Left renal pelvis (tissue), 4 donors: ENCODE results near the gene KCNIP4. TPM values are rescaled to one million over a fixed set of nuclear protein-coding genes. Genes with fewer than 3 reads are reported as not detected.

ENCODE experiments used
- DNase-seq, 4 donors: peaks; one replicate each; pipeline ENCODE4 v3.0.0-alpha.2; 2013; ENCODE audit warnings: low read depth in 4 of 4, low spot score in 3 of 4
- polyA plus RNA-seq, 4 donors: library from polyadenylated mRNA; unstranded; fragments of 120-200 nt; gene quantifications; one replicate each; pipeline ENCODE4 v1.2.1, GENCODE V29; 2013; ENCODE audit not compliant: insufficient read length in 4 of 4

Gene KCNIP4
- polyA plus RNA-seq, 4 donors, result 12.1 to 21.9 (median 16.0) TPM

DNA sequence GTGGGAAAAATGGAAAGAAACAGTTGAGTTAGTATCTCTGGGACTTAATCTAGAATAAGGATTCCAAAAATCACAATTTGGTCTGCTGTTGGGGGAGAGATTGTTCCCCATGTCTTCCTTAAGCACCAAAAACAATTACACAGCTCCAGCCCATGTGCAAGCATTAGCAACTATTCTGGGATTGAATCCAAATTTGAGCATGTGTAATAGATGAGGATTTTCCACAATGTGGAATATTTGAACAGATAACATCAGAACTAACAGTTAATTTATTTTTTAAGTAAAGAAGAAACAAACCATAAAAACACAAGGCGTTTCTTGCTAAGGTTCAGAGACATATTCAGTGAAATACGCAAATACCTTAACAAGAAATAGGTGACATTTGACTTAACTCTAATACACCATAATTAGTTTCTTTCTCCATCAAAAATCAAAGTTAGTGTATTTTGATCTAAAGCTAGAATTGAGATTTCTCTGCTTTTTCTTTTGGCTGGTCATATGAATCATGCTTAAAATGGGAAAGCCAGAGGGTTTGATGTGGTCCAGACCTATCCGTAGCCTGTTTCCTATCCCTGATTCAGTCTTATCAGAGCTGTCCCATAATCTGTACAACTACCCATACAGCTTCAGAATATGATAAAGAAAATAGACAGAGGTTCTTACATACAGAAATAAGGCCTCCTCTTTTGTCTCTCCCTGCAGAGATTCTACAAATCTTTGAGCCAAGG lies 834.9 kb downstream of the KCNIP4 start:
- DNase-seq, result no peak

DNA sequence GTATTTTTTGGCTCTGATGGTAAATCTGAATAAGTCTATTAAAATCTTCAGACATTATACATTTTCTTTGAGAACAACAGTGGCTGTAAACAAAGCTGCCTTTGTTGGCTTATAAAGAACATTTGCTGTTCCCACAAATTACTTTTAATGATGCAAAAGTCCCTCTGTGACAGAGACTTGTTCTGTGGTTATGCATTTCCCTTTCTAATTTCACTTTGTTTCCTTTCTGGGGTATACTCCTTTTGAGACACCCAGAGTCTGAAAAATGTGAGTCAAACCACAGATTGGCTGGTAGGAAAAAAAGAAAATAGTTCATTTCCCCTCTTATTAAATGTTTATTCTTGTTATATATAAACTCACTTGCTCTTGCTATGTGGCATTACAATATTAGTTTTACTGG lies 845.9 kb downstream of the KCNIP4 start:
- no peak for DNase-seq

DNA sequence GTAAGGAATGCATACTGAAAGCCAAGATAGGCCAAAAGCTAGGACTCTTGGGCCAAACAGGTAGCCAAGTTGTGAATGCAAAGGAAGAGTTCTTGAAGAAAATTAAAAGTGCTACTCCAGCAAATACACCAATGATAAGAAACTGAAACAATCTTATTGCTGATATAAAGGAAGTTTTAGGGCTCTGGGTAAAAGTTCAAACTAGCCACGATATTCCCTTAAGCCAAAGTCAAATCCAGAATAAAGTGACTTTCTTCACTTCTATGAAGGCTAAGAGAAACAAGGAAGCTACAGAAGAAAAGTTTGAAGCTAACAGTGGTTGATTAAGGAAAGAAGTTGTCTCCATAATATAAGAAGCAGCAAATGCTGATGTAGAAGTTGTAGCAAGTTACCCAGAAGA lies 850.7 kb downstream of the KCNIP4 start:
- DNase-seq, result no peak

DNA sequence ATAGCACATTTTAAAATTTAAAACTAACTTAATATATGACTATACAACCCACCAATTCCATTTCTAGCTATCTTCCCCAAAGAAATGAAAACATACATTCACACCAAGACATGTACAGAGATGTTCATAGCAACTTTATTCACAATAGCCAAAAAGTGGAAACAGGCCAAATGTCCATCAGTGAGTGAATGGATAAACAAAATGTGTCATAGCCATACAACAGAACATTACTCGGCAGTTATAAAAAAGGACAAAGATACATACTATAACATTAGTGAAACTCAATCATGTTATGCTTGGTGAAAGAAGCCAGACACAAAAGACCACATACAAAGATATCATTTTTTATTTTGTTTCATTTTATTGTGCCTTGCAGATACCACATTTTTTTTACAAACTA lies 851.5 kb downstream of the KCNIP4 start:
- DNase-seq, result no peak

DNA sequence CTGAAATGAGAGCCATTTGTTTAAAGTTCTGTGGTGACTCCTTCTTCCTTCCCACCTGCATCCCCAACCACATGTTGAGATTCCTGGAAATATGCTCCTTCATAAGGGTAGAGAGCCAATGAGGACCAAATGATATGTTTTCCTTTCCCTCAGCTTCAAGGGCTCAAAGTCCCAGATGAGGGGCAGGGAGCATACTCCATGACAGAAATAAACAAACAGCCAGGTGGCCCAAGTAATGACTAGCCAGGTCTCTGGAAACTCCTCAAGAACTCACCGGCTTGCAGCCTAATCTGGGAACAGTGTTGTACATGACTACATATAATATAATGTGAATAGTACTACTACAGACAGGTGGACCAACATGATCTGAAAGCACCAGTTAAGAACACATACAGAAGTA lies 856.0 kb downstream of the KCNIP4 start:
- DNase-seq, result no peak

DNA sequence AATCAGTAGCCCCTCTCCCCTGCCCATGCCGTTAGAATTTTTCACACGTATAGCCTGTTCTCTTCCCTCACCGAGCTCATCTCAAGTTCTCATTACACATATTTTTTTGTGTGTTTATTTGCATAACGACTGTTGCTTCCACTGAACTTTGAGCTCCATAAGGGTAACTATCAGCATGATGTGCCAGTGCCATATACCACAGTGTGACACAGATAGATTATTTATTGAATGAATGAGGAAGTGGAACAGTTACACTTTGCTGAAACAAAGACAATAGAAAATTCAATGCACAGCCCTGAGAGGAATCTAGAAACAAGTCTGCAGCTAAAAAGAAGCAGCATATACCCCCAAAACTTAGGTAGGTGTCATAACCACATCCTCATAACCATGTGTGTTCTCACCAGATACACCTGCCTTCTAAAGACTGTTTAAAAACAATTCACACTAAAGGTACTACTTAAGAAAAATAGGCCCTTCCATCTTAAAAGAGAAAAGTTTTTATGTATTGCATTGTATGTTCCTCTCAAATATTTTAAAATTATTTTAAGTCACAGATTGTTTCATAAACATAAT lies 858.4 kb downstream of the KCNIP4 start:
- no peak for DNase-seq

DNA sequence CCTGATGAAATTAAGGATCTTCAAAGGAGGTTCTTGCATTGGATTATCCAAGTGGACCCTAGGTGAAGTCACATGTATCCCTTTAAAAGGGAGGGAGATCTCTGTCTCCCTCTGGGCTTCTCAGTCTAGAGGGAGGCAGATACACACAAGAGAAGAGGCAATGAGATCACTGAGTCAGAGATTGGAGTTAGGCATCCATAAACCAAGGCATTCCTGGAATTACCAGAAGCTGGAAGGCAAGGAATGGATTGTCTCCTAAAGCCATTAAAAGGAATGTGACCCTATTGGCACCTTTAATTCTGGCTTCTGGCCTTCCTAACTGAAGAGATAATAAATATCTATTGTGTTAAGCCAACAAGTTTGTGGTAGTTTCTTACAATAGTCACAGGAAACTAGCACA lies 865.2 kb downstream of the KCNIP4 start:
- no peak for DNase-seq

DNA sequence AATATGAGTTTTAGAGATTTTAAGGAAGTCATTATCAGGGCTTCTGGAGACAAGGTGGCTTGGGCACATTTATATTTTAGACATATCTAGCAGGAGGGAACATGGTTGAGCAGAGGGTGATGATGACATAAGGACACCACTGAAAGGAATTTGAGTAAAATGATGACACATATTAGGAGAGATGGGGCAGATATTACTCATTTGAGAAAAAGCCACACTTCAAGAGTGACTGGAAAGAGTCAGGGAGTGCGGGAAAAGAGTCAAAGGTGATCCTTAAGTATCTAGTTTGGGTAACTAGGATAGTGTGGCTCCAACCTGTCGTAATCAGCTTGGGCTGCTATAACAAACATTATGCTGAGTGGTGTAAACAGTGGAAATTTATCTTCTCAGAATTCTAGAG lies 870.6 kb downstream of the KCNIP4 start:
- DNase-seq, result no peak

DNA sequence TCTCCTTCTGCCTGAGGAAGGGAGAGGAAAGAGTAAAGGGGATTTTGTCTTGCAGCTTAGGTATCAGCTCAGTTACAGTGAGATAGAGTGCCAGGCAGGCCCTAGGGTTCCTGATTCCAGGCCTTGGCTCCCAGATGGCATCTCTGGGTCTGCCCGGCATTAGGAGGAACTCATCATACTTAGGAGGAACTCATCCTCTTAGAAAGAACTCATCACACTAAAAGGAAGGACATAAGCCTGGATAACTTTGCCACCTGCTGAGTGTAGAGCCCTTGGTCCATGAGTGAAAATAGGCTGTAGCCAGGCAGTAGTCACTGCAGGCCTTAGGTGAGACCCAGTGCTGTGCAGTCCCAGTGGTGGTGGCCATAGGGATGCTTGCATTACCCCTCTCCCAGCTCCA lies 881.2 kb downstream of the KCNIP4 start:
- DNase-seq, result no peak

DNA sequence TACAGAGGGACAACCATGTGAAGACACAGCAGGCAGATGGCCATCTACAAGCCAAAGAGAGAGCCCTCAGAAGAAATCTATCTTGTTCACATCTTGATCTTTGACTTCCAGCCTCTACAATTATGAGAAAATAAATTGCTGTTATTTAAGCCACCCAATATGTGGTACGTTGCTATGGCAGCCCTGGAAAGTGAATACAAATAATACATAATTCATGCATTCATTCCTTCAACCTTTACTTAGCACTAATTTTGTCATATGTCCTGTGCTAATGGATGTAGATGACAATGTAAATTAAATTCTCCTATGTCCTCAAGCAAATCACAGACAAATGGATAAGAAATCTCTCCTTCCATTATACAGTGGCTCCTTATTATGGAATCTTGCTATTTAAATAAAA lies 886.7 kb downstream of the KCNIP4 start:
- no peak for DNase-seq

DNA sequence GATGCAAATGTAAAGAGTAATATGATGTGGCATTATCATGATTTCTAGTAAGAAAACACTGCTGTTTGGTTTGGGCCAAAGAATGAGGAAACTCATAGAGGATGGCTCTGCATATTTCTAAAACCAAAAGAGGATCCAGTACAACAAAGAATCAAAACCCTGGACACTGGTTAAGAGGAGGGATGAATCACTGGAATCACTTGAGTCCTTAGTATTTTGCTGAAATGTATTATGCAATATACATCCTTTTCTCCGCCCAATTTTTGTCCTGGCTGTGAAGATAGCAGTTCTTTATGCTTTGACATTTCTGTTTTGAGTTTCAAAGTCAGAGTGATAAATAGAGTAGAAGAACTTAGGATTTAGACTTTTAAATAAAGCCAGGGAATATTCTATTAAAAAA lies 902.4 kb downstream of the KCNIP4 start:
- DNase-seq, result no peak

DNA sequence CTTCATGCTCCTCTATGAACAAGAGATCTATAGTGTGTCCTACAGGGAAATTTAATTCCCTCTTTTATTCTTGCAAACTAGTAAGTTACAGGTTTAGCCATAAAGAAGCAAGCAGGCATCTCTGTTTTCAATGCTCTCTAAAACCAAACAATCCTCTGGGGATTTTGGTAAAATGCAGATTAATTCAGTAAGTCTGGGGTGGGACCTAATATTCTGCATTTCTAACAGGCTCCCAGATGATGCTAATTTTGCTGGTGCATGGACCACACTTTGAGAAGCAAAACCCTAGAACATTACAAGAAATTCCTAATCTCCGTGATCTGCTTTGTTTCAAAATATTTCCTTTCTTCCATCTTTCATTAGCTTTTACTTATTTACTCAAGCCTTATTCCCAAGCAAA lies 903.5 kb downstream of the KCNIP4 start:
- no peak for DNase-seq

DNA sequence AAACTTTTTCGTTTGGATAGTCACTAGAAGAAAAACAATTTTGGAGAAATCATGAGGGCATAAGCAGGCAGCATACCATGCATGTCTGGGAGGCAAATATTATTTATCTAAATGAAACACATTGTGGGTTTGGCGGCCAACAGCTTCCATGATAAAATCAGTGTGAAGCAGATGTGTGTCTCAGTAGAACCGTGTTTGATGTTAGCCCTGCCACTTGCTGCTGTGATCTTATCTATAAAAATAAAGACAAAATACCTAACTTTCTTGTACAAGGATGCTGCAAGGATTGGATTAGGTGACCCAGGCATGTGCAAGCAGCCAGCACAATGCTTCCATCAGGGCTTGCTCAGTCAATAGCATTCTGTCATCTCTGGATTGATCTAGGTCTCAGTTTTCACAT lies 906.9 kb downstream of the KCNIP4 start:
- no peak for DNase-seq

DNA sequence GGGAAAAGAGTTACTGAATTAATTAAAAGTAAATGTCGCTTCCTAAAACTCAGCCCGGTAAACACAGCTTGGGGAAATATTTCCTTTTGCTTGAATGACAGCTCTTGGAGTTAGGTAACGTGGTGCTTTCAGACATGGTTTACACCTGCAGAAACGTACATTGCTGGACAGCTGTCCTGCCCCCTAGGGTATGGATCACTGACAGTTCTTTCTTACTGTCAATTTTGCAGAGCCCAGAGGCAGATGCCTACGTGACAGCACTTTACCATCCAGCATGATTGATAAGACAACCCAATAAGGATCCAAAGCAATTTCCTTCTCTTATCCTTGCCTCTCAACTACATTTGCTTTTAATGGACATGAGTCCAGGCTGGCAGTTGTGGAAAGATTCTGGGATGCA lies 913.8 kb downstream of the KCNIP4 start:
- no peak for DNase-seq

DNA sequence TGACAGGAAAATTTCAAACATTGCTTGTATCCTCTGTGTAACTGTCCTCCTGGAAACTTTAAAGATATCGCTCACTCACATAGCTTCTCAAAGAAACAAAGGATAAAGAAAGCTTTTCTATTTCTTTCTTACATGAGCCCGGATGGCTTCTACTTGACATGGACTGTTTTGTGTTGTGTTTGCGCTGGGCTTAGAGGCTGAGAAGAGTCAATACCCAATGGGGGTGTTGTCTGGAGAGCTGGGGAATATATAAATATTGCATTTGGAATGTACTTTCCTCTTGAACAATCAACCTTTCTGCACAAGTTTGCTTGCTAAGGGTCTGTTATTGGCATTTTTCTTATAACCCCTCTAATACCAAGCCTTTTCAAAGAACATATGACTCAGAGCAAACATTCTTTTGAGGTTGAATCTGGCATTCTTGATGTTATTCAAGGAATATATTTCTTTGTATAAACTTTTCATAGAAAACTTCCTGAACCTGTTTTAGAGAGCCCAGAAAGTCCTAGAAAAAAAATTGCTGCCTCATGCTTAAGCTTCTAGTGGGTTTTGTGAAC lies 916.4 kb downstream of the KCNIP4 start:
- no peak for DNase-seq

DNA sequence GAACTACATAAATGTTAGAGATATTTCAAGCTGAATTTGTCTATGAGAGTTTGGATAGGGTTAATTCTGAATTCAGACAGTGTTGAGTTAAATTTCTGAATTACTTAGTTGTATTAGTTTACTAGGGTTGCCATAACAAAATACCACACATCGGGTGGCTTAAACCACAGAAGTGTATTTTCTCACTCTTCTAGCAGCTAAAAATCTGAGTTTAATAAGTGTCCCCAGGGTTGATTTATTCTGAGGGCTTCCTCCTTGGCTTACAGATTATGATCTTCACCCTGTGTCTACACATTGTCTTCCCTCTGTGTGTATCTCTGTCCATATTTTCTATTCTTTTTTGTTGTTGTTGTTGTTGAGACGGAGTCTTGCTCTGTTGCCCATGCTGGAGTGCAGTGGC lies 929.8 kb downstream of the KCNIP4 start:
- DNase-seq, result no peak

DNA sequence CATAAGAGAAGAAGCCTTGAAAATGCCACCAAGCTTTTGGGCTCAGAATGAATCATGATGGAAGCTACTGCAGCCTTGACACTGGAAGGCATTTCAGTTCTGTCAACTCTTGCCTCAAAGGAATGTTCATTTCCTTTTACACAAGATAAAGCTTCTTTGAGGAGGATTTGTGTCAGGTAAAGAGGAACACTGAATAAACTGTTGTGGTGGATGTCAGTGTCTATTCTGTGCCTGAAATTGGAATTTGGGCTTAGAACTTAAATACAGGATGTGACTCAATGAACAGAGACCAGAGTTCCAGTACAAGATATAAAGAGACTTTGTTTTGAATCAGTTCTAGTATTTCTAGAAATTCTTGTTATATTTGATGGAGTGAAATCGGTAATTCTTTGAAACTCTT lies 935.1 kb downstream of the KCNIP4 start:
- no peak for DNase-seq

DNA sequence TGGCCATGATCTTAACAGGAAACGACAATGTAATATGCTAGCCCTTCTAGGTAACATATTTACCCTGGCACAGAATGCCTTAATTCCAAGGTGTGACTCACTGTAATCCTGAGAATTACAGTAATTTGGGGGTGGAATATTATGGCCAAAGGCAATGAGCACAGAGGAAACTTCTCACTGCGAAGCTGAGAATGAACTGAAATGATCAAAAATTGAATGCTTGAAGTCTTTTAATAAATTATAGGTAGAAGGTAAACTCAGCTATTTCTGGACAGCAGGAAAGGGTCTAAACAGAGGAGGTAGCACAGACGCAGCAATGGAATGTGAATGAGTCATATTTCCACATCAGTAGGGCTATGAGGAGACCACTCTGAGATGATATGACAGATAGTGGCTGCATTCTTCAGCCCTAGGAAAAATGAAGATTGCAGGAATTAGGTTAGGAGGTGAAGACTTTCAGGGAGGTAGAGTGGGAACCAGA lies 935.7 kb downstream of the KCNIP4 start:
- DNase-seq, result no peak

DNA sequence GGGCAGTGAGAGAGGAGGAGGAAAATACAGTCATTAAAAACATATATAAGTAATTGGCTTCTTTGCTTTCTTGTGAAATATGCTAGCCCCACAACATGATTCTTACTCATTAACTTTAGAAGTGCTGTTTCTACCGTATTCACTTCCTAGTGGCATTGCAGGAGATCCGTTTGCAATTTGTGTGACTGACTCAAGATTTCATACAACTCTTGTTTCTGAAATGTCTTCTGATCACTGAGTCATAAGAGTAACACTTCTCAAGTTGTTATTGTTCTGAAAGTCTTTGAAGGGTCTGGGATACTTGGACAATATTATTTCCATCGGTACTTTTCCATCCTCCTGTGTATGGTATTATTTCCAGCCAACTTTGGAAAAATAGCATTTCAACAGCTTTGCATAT lies 937.5 kb downstream of the KCNIP4 start:
- DNase-seq, result no peak

DNA sequence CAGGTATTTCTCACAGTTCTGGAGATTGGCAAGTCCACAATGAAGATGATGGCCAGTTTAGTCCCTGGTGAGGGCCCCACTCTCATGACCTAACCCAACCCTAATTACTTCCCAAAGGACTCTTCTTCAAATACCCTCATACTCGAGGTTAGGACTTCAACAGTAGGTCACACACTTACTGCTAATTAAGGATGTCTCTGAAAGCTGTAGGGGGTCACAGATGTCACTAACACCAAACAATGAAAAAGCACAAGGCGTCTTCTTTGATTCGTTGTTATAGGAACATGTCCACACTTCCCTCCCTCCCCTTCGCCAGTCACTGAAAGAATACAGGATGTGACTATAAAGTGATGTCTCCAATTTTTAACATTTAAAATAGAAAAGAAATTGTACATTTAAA lies 938.6 kb downstream of the KCNIP4 start:
- DNase-seq, result no peak

DNA sequence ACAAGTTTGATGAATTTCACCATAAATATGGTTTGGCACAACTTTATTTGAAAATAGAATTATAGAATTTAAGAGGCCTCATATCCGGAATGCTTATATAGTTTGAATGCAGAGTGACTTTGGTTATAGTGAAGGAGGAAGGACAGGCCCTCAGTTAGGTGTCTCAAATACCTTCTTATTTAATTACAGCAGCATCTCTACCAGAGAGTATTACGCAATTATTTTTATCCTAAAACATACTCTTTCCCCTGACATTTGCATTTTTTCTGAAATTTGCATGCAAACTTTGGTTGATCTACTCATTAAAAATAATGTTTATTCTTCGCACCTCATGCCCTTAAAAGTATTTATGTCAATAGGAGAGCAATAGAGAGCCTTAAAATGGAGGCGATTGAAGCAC lies 942.9 kb downstream of the KCNIP4 start:
- no peak for DNase-seq

DNA sequence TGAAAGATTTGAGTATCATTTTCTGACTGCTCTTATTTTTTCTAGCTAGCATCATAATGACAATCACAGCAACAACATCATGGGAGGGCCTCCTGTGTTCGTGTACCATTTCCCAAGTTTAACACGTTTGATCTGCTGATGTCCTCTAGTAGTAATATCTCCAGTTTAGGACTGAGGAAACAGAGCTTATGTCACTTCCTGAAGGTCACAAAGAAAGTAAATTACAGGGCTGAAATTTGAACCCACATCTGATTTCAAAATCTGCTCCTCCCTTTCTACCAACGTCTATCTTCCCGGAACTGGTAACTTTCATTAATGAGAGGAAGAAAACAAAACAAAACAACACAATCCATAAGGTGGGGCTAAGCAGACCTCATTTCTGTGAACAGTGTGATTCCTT lies 945.6 kb downstream of the KCNIP4 start:
- DNase-seq, result no peak
